ENCODE data around the gene ELF3.
"Not testable (repeated sequence)": the region's sequence is repeated elsewhere in the genome, so short reads cannot be mapped to it uniquely, and the experiment has no call there.

Gene ELF3

GRCh38 chr1:202016022-202016810 lies 5.8 kb downstream of the ELF3 start:
- H3K9me3 Mint-ChIP-seq, result no peaks in the 10 kb centered on the region

DNA sequence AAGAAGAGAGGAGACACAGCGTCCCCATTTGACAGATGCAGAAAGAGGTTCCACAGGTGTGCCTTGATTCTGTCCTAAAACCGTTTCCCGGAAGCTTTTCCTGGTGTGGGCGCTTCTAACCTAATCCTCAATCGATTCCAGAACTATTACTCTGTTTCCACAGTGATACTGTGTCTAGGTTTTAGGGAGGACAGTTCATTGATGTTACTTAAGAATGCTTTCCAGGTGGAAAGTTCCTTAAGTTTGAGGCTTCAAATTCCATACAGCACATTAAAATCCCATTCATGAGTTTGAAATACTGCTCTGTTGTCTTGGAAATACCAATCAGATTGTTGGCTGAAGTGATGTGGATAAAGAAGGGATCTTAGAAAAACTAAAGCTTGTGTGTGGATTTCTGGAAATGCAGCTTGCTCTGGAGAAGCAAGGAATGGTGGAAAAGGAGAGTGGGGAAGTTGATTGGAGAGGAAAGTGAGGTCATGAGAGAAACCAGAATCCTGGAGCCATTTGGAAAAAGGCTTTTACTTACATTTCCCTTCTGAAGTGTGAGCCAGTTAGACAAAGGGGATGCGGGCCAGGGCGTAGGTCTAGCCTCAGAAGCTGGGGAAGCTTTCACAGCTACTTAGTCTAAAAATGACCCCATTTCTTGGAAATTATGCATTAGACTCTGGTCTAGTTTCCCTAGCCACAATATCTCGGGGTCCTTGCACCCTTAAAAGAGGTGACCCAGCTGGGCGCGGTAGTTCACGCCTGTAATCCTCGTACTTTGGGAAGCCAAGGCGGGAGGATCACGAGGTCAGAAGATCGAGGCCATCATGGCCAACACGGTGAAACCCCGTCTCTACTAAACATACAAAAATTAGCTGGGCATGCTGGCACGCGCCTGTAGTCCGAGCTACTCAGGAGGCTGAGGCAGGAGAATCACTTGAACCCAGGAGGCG lies 6.7 kb downstream of the ELF3 start:
- H3K36me3 Mint-ChIP-seq (ENCODE audit: low read depth), result no peaks in the 10 kb centered on the region
- H3K27ac Mint-ChIP-seq, result no peak overlapping the region
- no peaks in the 10 kb centered on the region for H3K4me1 Mint-ChIP-seq (ENCODE audit: low read depth)
- no peaks in the 10 kb centered on the region for H3K9me3 Mint-ChIP-seq
- peaks cover 4% of the 10 kb centered on the region for H3K27me3 Mint-ChIP-seq (ENCODE audit: low read depth)
- no peak overlapping the region for H3K4me3 Mint-ChIP-seq

More at GRCh38 chr1:202016022-202016810, 5.8 kb downstream of the ELF3 start:
- peaks cover 4% of the 10 kb centered on the region for H3K27me3 Mint-ChIP-seq (ENCODE audit: low read depth)
- H3K4me1 Mint-ChIP-seq (ENCODE audit: low read depth), result no peaks in the 10 kb centered on the region
- no peaks in the 10 kb centered on the region for H3K36me3 Mint-ChIP-seq (ENCODE audit: low read depth)
- no peak overlapping the region for H3K4me3 Mint-ChIP-seq
- no peak overlapping the region for H3K27ac Mint-ChIP-seq

- Mint-ChIP-seq H3K27me3 (ENCODE audit: low read depth) (peaks cover 4% of the 10 kb centered on the region), H3K9me3 (no peaks in the 10 kb centered on the region), H3K36me3 (ENCODE audit: low read depth) (no peaks in the 10 kb centered on the region), H3K27ac (no peak overlapping the region), H3K4me1 (ENCODE audit: low read depth) (no peaks in the 10 kb centered on the region), H3K4me3 (no peak overlapping the region)
Measured at GRCh38 chr1:202017749-202018467, 7.5 kb downstream of the ELF3 start.

DNA sequence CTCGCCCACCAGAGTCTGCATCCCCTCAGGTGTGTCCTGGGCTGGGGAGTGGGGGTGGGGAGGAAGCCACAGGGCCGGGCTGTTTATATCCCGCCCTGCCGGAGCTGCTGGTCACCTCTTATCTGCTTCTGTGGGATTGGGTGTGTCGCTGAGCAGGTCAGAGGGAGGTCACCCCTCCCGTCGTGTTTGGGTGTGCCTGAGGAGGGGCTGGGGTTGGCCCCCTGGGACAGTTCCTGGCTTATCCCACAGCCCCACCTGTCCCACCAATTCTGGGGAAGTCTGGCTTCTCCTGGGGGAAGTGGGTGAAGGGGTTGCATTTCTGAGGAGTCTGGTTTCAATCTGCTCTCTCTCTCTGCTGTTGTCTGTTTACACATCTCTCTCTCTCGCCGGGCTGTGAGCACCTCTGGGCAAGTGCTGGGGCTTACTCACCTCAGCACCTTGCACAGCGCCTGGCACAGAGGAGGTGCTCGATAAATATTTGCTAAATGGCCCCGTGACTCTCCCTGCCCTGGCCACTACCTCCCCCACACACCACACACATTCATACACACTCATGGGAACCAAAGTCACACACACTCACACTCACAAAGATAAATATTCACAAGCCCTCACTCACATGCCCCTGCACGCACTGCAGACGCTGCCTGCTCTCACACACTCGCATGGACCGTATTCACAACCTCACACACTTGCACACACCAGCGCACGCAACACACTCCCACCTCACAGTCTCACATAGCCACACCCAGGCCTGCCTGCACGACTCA lies 8.3 kb downstream of the ELF3 start:
- Mint-ChIP-seq H3K27ac (no peak overlapping the region), H3K4me1 (ENCODE audit: low read depth) (no peaks in the 10 kb centered on the region), H3K36me3 (ENCODE audit: low read depth) (no peaks in the 10 kb centered on the region), H3K4me3 (no peak overlapping the region), H3K9me3 (no peaks in the 10 kb centered on the region), H3K27me3 (ENCODE audit: low read depth) (peaks cover 10% of the 10 kb centered on the region)

DNA sequence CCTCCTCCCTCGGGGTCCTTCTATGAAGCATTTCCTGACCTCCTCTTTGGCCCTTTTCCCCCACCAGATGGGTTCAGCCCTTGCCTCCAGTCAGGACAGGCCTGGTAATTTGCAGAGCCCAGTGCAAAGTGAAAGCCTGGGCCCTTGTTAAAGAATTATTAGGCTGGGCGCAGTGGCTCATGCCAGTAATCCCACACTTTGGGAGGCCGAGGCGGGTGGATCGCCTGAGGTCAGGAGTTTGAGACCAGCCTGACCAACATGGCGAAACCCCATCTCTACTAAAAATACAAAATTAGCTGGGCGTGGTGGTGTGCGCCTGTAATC lies 8.8 kb downstream of the ELF3 start:
- not testable (repeated sequence) for H3K27me3 Mint-ChIP-seq (ENCODE audit: low read depth); H3K4me3 Mint-ChIP-seq; H3K36me3 Mint-ChIP-seq (ENCODE audit: low read depth); H3K27ac Mint-ChIP-seq; H3K9me3 Mint-ChIP-seq; H3K4me1 Mint-ChIP-seq (ENCODE audit: low read depth)

GRCh38 chr1:202023001-202023433 lies 12.6 kb downstream of the ELF3 start:
- Mint-ChIP-seq H3K36me3 (ENCODE audit: low read depth) (no peaks in the 10 kb centered on the region), H3K27ac (no peak overlapping the region), H3K4me1 (ENCODE audit: low read depth) (no peaks in the 10 kb centered on the region), H3K4me3 (no peak overlapping the region), H3K9me3 (no peaks in the 10 kb centered on the region), H3K27me3 (ENCODE audit: low read depth) (peaks cover 6% of the 10 kb centered on the region)

- Mint-ChIP-seq H3K27me3 (ENCODE audit: low read depth) (no peaks in the 10 kb centered on the region), H3K4me3 (no peak overlapping the region), H3K27ac (no peak overlapping the region), H3K9me3 (no peaks in the 10 kb centered on the region), H3K36me3 (ENCODE audit: low read depth) (no peaks in the 10 kb centered on the region), H3K4me1 (ENCODE audit: low read depth) (no peaks in the 10 kb centered on the region)
Measured at GRCh38 chr1:202029171-202029665, 18.8 kb downstream of the ELF3 start.

GRCh38 chr1:202029727-202030126 lies 19.3 kb downstream of the ELF3 start:
- no peaks in the 10 kb centered on the region for H3K27me3 Mint-ChIP-seq (ENCODE audit: low read depth)
- no peaks in the 10 kb centered on the region for H3K4me1 Mint-ChIP-seq (ENCODE audit: low read depth)
- no peak overlapping the region for H3K27ac Mint-ChIP-seq
- H3K4me3 Mint-ChIP-seq, result no peak overlapping the region
- H3K9me3 Mint-ChIP-seq, result no peaks in the 10 kb centered on the region
- no peaks in the 10 kb centered on the region for H3K36me3 Mint-ChIP-seq (ENCODE audit: low read depth)

GRCh38 chr1:202031796-202032195 lies 21.4 kb downstream of the ELF3 start:
- Mint-ChIP-seq H3K36me3 (ENCODE audit: low read depth) (no peaks in the 10 kb centered on the region), H3K4me1 (ENCODE audit: low read depth) (no peaks in the 10 kb centered on the region), H3K9me3 (no peaks in the 10 kb centered on the region), H3K4me3 (no peak overlapping the region), H3K27me3 (ENCODE audit: low read depth) (no peaks in the 10 kb centered on the region), H3K27ac (no peak overlapping the region)

GRCh38 chr1:202034149-202034682 lies 23.8 kb downstream of the ELF3 start:
- H3K27me3 Mint-ChIP-seq (ENCODE audit: low read depth), result no peaks in the 10 kb centered on the region
- H3K27ac Mint-ChIP-seq, result no peak overlapping the region
- no peaks in the 10 kb centered on the region for H3K36me3 Mint-ChIP-seq (ENCODE audit: low read depth)
- H3K4me1 Mint-ChIP-seq (ENCODE audit: low read depth), result no peaks in the 10 kb centered on the region
- no peak overlapping the region for H3K4me3 Mint-ChIP-seq
- no peaks in the 10 kb centered on the region for H3K9me3 Mint-ChIP-seq

- H3K36me3 Mint-ChIP-seq (ENCODE audit: low read depth), result no peaks in the 10 kb centered on the region
- H3K9me3 Mint-ChIP-seq, result no peaks in the 10 kb centered on the region
- H3K27me3 Mint-ChIP-seq (ENCODE audit: low read depth), result no peaks in the 10 kb centered on the region
- no peak overlapping the region for H3K27ac Mint-ChIP-seq
- H3K4me1 Mint-ChIP-seq (ENCODE audit: low read depth), result no peaks in the 10 kb centered on the region
- H3K4me3 Mint-ChIP-seq, result no peak overlapping the region
Measured at GRCh38 chr1:202034683-202035462, 24.5 kb downstream of the ELF3 start.

DNA sequence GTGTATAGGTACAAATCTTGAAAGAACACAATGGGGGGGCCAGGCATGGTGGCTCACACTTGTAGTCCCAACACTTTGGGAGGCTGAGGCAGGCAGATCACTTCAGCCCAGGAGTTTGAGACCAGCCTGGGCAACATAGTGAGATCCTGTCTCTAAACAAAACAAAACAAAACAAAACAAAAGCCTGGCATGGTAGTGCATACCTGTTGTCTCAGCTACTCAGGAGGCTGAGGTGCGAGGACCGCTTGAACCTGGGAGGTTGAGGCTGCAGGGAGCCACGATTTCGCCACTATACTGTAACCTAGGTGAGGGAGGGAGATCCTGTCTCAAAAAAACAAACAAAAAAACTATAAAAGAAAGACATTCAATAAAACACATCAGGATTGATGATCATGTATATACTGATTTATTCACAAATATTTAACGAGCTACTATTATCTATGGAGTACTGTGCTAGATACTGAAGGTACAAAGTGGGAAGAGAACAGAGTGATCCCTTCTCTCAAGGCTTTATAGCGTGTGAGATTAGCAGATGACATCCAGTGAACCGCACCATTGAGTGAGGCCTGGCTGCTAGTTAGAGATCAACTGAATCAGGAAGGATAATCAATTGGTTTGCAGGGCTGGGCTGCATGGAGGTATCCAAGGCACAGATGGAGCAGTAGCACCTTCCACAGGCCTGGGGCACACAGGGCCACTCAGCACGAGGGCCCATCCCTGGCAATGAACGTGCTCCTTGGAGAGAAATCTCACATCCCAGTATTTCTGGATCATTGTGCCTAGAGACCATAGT lies 26.4 kb downstream of the ELF3 start:
- Mint-ChIP-seq H3K36me3 (ENCODE audit: low read depth) (no peaks in the 10 kb centered on the region), H3K4me1 (ENCODE audit: low read depth) (no peaks in the 10 kb centered on the region), H3K27me3 (ENCODE audit: low read depth) (no peaks in the 10 kb centered on the region), H3K4me3 (no peak overlapping the region), H3K27ac (no peak overlapping the region), H3K9me3 (no peaks in the 10 kb centered on the region)

All from T-helper 1 cell treated with Interleukin-12 subunit alpha and Interleukin-12 subunit beta and Interleukin-4 antibody, amounts not matched to agents 30 μg/mL and 1 μg/mL, for 36 hours (primary cell).